SK-N-MC (cell line): ENCODE measurements around the gene PARK7.

Experiments
- DNase-seq: peaks from one replicate; pipeline ENCODE4 v3.0.0-alpha.2; 2011; ENCODE audit warnings: low read depth, low spot score
- H3K27ac ChIP-seq: fragments of 200-600 bp; sonication (generic); 2 replicates; pipeline ENCODE4 v1.5.1; 2016; ENCODE audit warnings: mixed run types
- H3K36me3 ChIP-seq: fragments of 200-600 bp; sonication (generic); 2 replicates; pipeline ENCODE4 v1.6.1; 2017; ENCODE audit warnings: antibody characterized with exemption, low read length, mixed read lengths; ENCODE audit not compliant: insufficient read depth
- H3K4me3 ChIP-seq: fragments of 200-600 bp; sonication (generic); 2 replicates; pipeline ENCODE4 v1.5.1; 2016
- H3K9ac ChIP-seq: fragments of 200-600 bp; sonication (generic); 2 replicates; pipeline ENCODE4 v1.8.0; 2017; ENCODE audit warnings: mixed run types, mixed read lengths; ENCODE audit not compliant: insufficient read length
- H3K9me3 ChIP-seq: fragments of 200-600 bp; sonication (generic); 2 replicates; pipeline ENCODE4 v1.6.1; 2017; ENCODE audit warnings: low read depth, mild to moderate bottlenecking, antibody characterized with exemption, low read length, moderate library complexity, mixed read lengths
- EZH2 ChIP-seq: fragments of 200-600 bp; sonication (generic); IDR thresholded peaks from one replicate; pipeline ENCODE4 v1.6.1; 2017; ENCODE audit warnings: antibody characterized with exemption
- FOXP2 ChIP-seq: optimal IDR thresholded peaks from 2 replicates; pipeline ENCODE3; 2011; ENCODE audit warnings: mild to moderate bottlenecking, moderate library complexity; ENCODE audit not compliant: insufficient read depth; ENCODE audit errors: extremely low read length, control extremely low read depth
- POLR2AphosphoS5 ChIP-seq: IDR thresholded peaks from 2 replicates; pipeline ENCODE4 v1.6.1; 2012; ENCODE audit warnings: mild to moderate bottlenecking, low read depth, low read length, borderline replicate concordance

Gene PARK7

GRCh38 chr1:7971024-7971423, 9.5 kb downstream of the PARK7 start:
- H3K9ac ChIP-seq, result no peak overlapping the region
- H3K27ac ChIP-seq, result no peak overlapping the region
- H3K36me3 ChIP-seq, result peaks cover 67% of the 10 kb centered on the region
- no peak for TF ChIP-seq POLR2AphosphoS5
- TF ChIP-seq EZH2, result no peak
- TF ChIP-seq FOXP2, result no peak
- DNase-seq, result no peak
- no peaks in the 10 kb centered on the region for H3K9me3 ChIP-seq
- H3K4me3 ChIP-seq, result no peak overlapping the region

- Histone ChIP-seq H3K9ac (no peak overlapping the region), H3K27ac (no peak overlapping the region), H3K4me3 (no peak overlapping the region), H3K9me3 (no peaks in the 10 kb centered on the region), H3K36me3 (peaks cover 63% of the 10 kb centered on the region)
- DNase-seq, result no peak
- no peak for TF ChIP-seq POLR2AphosphoS5
- TF ChIP-seq FOXP2, result no peak
- no peak for TF ChIP-seq EZH2
Measured at GRCh38 chr1:7972285-7972684, 10.8 kb downstream of the PARK7 start.

GRCh38 chr1:7973086-7973485, 11.6 kb downstream of the PARK7 start:
- H3K9me3 ChIP-seq, result no peaks in the 10 kb centered on the region
- H3K4me3 ChIP-seq, result no peak overlapping the region
- no peak overlapping the region for H3K9ac ChIP-seq
- H3K36me3 ChIP-seq, result peaks cover 62% of the 10 kb centered on the region
- TF ChIP-seq EZH2 (no peak), POLR2AphosphoS5 (no peak), FOXP2 (no peak)
- DNase-seq, result no peak
- H3K27ac ChIP-seq, result no peak overlapping the region

GRCh38 chr1:7975212-7975865, 13.8 kb downstream of the PARK7 start:
- DNase-seq, result no peak
- H3K27ac ChIP-seq, result no peak overlapping the region
- no peak overlapping the region for H3K9ac ChIP-seq
- peaks cover 57% of the 10 kb centered on the region for H3K36me3 ChIP-seq
- H3K9me3 ChIP-seq, result no peaks in the 10 kb centered on the region
- H3K4me3 ChIP-seq, result no peak overlapping the region
- no peak for TF ChIP-seq FOXP2
- TF ChIP-seq EZH2, result no peak
- no peak for TF ChIP-seq POLR2AphosphoS5

GRCh38 chr1:7980984-7981383, 19.5 kb downstream of the PARK7 start:
- H3K9me3 ChIP-seq, result no peaks in the 10 kb centered on the region
- peaks cover 75% of the 10 kb centered on the region for H3K36me3 ChIP-seq
- no peak overlapping the region for H3K4me3 ChIP-seq
- no peak for TF ChIP-seq EZH2
- TF ChIP-seq POLR2AphosphoS5, result no peak
- TF ChIP-seq FOXP2, result no peak
- no peak overlapping the region for H3K27ac ChIP-seq
- no peak overlapping the region for H3K9ac ChIP-seq
- DNase-seq, result no peak

GRCh38 chr1:7983086-7983778, 21.7 kb downstream of the PARK7 start:
- Histone ChIP-seq H3K4me3 (no peak overlapping the region), H3K36me3 (peaks cover 70% of the 10 kb centered on the region), H3K9me3 (no peaks in the 10 kb centered on the region), H3K27ac (no peak overlapping the region), H3K9ac (no peak overlapping the region)
- no peak for TF ChIP-seq FOXP2
- TF ChIP-seq EZH2, result no peak
- TF ChIP-seq POLR2AphosphoS5, result no peak
- no peak for DNase-seq

GRCh38 chr1:7984811-7985210, 23.3 kb downstream of the PARK7 start:
- Histone ChIP-seq H3K9ac (no peak overlapping the region), H3K9me3 (no peaks in the 10 kb centered on the region), H3K36me3 (peaks cover 58% of the 10 kb centered on the region), H3K27ac (no peak overlapping the region), H3K4me3 (no peak overlapping the region)
- DNase-seq, result no peak
- TF ChIP-seq EZH2 (no peak), FOXP2 (no peak), POLR2AphosphoS5 (no peak)

- no peak; the same call in 1 of the 2 replicates for TF ChIP-seq POLR2AphosphoS5
- no peak for TF ChIP-seq FOXP2
- no peak for TF ChIP-seq EZH2
- no peak overlapping the region for H3K4me3 ChIP-seq
- no peaks in the 10 kb centered on the region for H3K9me3 ChIP-seq
- H3K9ac ChIP-seq, result no peak overlapping the region
- no peak overlapping the region for H3K27ac ChIP-seq
- H3K36me3 ChIP-seq, result peaks cover 48% of the 10 kb centered on the region
- DNase-seq, result no peak
Measured at GRCh38 chr1:7985851-7986612, 24.5 kb downstream of the PARK7 start.
